ENCODE measurements around the gene RADIL. TPM values are rescaled to one million over a fixed set of nuclear protein-coding genes. Genes with fewer than 3 reads are reported as not detected.
"Not testable (repeated sequence)": the region's sequence is repeated elsewhere in the genome, so short reads cannot be mapped to it uniquely, and the experiment has no call there.

RADIL gene, protein sequence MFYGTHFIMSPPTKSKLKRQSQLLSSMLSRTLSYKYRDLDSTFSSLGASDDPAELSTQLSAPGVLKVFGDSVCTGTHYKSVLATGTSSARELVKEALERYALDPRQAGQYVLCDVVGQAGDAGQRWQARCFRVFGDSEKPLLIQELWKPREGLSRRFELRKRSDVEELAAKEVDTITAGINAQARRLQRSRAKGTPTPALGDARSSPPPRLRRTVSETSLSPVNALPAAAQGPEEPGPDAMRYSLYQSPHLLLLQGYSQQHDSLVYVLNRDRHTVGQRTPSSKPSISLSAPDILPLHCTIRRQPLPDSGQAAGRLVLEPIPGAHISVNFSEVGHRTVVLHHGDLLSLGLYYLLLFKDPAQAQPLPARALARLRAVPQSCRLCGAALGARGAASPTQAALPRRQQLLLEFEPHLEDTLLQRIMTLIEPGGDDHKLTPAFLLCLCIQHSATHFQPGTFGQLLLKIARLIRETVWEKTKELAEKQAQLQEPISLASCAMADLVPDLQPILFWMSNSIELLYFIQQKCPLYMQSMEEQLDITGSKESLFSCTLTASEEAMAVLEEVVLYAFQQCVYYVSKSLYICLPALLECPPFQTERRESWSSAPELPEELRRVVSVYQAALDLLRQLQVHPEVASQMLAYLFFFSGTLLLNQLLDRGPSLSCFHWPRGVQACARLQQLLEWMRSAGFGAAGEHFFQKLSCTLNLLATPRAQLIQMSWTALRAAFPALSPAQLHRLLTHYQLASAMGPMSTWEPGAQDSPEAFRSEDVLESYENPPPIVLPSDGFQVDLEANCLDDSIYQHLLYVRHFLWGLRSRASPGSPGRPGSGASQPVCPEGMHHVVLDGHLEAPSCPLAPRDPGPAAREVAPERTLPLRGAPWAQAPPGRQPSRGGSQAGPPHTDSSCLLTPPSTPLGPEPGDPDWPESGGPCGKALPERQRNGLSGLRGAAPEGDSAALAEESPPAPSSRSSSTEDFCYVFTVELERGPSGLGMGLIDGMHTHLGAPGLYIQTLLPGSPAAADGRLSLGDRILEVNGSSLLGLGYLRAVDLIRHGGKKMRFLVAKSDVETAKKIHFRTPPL
- 1 to 10 TPM; 1.3 to 2.1 (median 1.7) TPM for polyA plus RNA-seq (ENCODE audit: insufficient read length in 3 of 3)

DNA sequence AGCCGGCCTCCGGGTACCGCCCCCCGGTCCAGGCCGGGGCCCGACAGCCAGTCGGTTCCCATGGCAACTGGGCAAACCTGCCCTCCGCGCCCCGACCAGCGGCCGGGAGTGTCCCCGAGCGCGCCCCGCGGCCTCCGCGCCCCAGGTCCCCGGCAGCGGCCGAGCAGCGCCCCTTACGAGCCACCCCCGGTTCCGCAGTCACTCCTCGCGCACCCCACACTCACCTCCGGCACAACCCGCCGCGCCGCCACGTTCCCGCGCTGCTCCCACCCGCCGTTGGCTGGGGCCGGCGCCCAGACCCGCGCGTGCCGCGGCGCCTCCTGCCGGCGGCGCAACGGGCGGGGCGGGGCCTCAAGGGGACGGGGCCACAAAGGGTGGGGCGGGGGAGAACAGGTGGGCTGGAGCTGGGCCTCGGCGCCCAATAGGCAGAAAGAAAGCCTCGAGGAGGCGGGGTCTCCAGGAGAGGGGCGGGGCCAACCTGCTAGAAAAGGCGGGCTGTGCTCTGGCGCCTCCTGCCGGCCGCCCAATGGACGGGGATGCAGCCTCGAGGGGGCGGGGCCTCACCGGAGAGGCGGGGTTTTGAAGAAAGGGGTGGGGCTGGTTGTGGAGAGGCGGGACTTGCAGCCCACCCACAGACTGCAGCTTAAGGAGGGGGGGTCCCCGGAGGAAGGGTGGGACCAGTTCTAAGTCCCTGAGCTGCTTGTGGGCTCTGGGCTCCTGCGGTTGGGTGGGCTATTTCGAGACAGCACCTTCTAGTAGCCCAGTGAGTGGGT, at the start of gene RADIL:
TSS of gene RADIL (minus strand) at position 345 of the 773 bp plus-strand sequence. CDS start 5,577 bp downstream, outside the sequence.
- DNase-seq (ENCODE audit: low read depth in 3 of 3, low spot score in 2 of 3): peak in 2 of 3 donors; percentile 68 to 69

DNA sequence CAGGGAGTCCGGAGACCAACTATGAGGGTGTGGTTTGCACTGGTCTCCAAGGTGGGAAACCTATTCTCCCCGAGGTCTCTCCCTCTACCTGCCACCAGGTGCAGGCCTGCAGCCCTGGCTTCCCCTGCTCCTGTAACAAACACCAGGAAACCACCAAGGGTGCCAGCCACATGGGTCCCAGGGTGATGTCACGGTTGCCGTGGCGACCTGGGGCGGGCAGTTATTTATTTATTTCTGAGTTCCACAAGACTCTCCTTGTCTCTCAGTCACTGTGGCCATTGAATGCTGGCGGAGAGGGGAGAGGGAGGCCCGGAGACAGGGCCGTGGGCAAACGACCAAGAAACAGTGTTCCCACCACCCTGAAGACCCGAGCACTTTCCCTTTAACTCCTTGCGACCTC, 48.4 kb upstream of the RADIL start:
- DNase-seq (ENCODE audit: low read depth in 3 of 3, low spot score in 2 of 3): peak in 1 of 3 donors; percentile 2

DNA sequence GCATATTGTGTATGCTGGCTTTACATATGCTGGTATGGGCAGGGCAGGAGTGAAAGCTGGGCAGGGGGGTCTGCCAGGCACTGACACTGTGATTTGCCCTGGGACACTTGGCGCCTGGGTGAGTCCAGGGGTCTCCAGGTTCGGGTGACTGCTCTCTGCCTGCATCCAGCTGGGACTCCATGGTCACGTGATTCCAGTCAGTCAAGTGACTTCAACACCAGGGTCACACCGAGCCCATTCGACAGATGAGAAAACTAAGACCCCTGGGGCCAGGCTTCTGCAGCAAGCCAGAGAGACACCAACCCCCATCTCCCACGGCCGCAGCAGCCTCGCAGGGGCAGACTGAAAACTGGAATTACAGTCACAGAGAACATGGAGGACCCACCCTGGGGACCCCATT, 45.5 kb upstream of the RADIL start:
- no peak for DNase-seq (ENCODE audit: low read depth in 3 of 3, low spot score in 2 of 3)

DNA sequence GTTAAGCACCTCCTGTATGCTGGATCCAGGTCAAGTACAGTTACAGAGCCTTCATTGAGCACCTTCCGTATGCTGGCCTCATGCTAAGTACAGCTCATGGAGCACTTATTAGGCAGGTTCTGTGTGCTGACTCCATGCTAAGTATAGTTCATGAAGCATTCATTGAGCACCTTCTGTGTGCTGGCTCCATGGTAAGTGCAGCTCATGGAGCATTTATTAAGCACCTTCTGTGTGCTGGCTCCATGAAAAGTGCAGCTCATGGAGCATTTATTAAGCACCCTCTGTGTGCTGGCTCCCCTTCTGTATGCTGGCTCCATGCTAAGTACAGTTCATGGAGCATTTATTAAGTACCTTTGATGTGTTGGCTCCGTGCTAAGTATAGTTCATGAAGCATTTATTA, 44.9 kb upstream of the RADIL start:
- no peak for DNase-seq (ENCODE audit: low read depth in 3 of 3, low spot score in 2 of 3)

DNA sequence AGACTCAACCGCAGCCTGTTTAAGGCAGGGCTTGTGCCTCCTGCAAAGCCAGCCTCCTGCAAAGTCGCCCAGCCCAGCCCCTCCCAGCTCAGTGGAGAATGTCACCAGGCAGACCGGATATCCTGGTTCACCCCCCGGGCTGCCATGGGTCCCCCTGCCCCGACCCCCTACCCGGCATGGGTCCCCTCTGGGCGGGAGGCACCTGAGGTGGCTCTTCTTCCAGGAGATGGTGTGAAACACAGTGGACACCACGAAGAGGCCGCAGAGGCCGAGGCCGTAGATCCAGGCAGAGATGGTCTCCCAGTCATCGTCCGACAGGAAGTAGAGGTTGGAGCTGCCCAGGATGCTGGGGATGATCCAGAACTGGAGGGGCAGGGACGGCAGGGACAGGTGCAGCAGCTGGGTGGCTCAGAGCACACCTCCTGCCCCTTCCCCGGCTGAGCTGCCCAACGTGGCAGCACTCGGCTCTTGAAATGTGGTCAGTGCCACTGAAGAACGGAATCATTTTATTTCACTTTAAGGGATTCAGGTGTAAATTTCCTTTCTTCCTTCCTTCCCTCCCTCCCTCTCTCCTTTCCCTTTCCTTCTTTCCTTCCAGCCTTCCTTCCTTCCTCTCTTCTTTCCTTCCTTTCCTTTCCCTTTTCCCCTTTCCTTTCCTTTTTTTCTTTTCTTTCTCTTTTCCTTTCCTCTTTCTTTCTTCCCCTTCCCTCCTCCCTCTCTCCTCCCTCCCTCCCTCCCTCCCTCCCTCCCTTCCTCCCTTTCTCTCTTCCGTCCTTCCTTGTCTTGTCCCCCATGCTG, 36.7 kb upstream of the RADIL start:
- DNase-seq (ENCODE audit: low read depth in 3 of 3, low spot score in 2 of 3): no peak

DNA sequence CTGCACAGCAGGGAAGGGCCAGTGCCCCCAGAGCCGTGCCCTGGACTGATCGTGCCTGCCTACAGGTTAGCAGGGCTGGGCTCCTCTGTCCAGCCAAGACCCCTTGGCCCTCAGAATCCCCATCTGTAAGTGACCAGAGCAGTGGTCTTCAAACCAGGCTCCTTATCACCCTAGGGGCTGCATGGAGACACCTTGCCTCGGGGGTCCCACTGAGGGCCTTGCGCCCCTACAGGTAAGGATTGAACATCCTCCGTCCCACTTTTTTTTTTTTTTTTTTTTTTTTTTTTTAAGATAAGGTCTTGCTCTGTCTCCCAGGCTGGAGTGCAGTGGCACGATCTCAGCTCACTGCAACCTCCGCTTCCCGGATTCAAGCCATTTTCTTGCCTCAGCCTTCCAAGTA, 32.6 kb upstream of the RADIL start:
- DNase-seq (ENCODE audit: low read depth in 3 of 3, low spot score in 2 of 3): no peak

DNA sequence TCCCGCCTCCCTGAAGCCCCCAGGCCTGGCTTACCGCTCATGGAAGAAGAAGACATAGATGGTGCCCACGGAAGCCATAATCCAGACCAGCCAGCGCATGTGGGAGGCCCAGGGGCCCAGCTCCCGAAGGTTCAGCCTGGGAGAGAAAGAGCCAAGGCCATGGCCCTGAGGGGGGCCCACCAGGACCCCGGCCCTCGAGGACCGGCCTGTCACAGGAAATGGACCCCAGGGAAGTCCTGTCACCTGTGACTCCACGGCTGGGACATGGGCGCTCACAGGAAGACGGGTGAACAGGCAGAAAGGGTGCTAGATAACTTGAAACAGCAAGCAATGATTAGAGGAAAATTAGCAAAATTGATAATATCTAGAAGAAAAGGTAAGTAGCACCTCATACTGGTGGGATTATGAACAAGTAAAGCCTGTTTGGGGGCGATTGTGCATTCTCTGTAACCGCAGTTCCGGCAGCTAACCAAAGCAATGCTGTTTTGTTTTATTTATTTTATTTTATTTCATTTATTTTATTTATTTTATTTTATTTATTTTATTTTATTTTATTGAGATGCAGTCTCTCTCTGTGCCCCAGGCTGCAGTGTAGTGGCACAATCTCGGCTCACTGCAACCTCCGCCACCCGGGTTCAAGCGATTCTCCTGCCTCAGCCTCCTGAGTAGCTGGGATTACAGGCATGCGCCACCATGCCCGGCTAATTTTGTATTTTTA, 27.8 kb upstream of the RADIL start:
- DNase-seq (ENCODE audit: low read depth in 3 of 3, low spot score in 2 of 3): no peak

DNA sequence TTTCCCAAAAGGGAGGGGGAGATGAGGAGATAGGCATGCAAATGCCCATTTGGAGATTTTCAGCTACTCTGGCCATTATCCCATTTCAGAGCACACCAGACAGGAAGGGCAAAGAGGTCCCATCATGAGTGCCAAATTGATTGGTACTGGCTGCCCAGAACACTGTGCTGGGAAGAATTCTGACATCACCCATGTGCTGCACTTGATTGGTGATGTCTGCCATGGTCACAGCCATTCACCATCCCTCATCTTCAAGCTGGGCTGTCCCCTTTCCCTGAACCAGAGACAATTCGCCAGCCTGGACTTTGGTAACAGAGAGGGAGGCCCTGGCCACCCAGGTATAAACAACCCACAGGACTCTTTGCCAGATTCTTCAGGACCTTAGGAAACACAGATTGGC, 23.2 kb upstream of the RADIL start:
- no peak for DNase-seq (ENCODE audit: low read depth in 3 of 3, low spot score in 2 of 3)

DNA sequence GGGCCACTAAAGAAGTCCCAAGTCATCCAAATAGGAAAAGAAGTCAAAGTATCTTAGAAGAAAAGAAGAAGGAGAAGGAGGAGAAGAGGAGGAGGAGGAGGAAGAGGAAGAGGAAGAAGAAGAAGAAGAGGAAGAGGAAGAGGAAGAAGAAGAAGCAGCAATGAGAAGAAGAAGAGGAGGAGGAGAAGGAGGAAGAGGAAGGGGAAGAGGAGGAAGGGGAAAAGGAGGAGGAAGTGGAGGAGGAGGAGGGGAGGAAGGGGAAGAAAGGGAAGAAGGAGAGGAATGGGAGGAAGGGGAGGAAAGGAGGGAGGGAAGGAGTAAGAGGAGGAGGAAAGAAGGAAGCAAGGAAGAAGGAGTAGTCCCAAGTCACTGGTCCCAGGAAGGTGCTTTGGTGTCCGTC, 21.7 kb upstream of the RADIL start:
- DNase-seq (ENCODE audit: low read depth in 3 of 3, low spot score in 2 of 3): no peak

DNA sequence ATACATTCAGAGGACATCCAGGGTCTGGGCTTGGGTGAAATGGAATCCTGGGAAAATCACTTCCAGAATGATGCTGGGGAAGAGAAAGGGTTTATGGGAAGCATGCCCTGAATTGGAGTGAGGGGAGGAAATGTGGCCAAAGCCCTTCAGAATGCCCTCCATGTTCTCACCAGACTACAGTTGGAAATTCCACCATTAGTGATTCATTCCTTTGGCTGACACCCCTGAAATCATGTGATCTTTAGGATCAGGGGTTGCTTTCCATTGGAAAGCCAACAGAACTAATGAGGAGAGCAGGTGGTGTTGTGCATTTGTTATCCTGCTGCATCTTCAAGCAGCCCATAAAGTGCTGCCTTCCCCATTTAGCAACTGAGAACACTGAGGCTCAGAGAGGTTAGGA, 20.8 kb upstream of the RADIL start:
- DNase-seq (ENCODE audit: low read depth in 3 of 3, low spot score in 2 of 3): no peak

DNA sequence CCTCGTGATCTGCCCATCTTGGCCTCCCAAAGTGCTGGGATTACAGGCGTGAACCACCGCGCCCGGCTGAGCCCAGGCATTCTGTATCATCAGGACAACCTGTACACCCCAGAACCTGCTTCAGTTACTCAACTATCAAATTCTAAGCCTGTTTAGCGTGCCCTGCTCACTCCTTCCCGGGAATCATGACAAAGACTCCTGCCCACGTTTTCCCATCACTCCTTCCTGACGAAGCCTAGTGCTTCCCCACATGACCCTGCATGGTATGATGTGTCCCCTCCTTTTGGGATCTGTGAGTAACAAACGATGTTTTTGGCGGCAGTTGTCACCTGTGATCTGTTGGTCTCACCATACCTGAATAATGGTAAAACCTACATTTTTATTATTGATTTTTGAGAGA, 12.2 kb upstream of the RADIL start:
- no peak for DNase-seq (ENCODE audit: low read depth in 3 of 3, low spot score in 2 of 3)

DNA sequence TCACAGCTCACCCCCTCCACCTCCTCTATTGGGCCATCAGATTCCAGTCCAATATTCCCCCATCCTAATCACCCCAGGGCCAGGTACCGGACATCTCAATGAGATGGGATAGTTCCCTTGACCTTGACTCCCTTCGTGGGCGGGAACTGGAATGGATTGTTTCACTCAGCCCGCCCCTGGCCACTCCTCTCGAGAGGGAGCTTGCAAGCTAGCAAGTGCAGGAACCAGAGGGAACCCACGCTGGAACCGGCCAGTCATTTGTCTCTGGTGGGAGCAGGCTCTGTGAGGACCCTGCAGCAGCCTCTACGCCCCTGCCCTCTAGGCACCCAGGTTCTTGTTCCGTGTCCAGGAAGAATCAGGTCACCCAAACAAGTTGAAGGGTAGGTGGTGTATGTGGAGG, 11.0 kb upstream of the RADIL start:
- DNase-seq (ENCODE audit: low read depth in 3 of 3, low spot score in 2 of 3): no peak

DNA sequence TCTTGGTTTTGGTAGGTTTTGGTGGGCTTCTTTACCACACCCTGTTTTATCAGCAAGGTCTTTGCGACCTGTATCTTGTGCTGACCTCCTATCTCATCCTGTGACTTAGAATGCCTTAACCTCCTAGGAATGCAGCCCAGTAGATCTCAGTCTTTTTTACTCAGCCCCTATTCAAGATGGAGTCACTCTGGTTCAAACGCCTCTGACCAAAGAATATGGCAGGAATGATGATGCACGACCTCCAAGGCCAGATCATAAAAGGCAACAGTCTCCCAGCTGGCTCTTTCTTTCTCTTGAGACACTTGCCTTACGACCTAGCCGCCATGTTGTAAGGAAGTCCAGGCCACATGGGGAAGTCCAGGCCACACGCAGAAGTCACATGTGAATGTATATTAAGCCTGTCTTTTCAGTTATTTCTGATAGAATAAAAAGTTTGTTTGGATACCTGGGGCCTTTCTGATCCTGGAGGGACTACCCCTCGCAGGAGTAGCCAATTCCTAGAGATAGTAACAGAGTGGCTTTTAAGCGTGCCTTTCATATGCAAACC, 10.5 kb upstream of the RADIL start:
- DNase-seq (ENCODE audit: low read depth in 3 of 3, low spot score in 2 of 3): no peak

DNA sequence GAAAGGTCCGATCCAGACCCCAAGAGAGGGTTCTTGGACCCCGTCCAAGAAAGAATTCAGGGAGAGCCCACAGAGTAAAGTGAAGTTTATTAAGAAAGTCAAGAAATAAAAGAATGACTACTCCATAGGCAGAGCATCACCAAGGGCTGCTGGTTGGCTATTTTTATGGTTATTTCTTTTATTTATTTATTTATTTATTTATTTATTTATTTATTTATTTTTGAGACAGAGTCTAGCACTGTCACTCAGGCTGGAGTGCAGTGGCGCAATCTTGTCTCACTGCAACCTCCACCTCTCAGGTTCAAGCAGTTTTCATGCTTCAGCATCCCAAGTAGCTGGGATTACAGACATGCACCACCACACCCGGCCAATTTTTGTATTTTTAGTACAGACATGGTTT, 9.7 kb upstream of the RADIL start:
- DNase-seq (ENCODE audit: low read depth in 3 of 3, low spot score in 2 of 3): not testable (repeated sequence)

DNA sequence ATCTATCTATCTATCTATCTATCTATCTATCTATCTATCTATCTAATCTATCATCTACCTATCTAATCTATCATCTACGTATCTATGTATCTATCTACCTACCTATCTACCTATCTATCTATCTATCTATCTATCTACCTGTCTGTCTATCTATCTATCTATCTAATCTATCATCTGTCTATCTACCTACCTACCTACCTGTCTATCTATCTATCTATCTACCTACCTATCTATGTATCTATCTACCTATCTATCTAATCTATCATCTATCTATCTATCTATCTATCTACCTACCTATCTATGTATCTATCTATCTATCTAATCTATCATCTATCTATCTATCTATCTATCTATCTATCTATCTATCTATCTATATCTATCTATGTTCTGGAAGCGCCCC, 8.0 kb upstream of the RADIL start:
- DNase-seq (ENCODE audit: low read depth in 3 of 3, low spot score in 2 of 3): not testable (repeated sequence)

DNA sequence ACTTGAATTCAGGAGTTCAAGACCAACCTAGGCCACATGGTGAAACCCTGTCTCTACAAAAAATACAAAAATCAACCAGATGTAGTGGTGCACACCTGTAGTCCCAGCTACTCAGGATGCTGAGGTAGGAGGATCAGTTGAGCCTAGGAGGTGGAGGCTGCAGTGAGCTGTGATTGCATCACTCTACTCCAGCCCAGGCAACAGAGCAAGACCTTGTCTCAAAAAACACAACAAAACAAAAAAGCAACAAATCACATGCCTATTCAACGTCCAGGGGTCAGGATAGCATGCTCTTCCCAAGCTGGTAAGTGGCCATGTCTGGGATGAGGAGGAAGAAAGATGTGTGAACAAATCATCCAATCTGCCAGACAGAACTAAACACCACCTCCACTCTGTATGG, 6.2 kb upstream of the RADIL start:
- DNase-seq (ENCODE audit: low read depth in 3 of 3, low spot score in 2 of 3): no peak

DNA sequence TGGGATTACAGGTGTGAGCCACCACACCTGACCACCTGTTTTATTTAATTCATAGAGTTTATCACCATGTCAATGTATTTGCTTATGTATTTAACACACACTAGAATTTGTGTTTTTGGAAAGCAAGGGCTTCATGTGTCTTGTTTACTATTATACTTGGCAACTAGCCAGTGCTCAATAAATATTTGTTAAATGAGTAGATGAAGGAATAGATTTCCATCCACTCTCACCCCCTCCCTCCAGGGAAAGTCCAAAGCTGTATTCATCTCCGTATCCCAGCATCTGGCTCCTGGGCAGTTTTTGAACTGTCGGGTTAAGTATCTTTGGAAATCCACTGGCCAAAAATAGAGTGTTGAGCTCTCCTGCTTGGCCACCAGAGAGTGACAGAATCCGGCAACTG, 4.6 kb upstream of the RADIL start:
- no peak for DNase-seq (ENCODE audit: low read depth in 3 of 3, low spot score in 2 of 3)

DNA sequence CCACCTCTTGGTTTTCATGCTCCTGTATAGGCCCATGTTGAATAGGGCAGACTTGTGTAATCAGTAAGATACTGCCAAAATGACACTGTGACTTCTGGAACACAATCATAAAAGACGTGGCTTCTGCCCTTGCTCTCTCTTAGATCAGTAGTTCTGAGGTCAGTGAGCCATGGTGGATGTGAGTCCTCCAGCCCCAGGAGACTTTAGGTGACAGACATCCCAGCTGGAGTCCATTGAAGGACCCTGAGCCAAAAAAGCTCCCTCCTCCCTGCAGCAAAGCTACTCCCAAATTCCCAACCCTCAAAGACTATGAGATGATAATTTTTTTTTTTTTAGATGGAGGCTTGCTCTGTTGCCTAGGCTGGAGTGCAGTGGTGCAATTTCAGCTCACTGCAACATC, 3.2 kb upstream of the RADIL start:
- no peak for DNase-seq (ENCODE audit: low read depth in 3 of 3, low spot score in 2 of 3)

DNA sequence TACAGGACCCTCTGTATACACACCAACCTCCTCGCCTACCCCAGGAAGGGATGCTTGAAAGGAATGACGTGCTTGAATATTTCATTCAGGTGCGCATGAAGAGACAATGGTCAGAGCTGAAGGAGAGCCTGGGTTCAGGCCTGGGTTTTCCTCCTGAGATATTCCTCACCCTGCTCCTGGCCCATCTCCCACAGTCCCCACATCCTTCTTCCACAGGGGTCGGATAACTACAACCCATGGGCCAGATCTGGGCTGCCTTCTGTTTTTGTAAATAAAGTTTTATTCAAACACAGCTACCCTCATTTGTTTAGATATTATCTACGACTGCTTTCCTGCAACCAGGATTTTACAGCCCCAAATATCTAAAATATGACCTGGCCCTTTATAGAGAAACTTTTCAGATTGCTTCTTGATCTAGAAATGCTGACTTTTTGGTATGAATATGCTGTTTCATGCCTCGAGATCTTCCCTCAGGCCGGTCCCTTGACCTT, 1.8 kb upstream of the RADIL start:
- DNase-seq (ENCODE audit: low read depth in 3 of 3, low spot score in 2 of 3): no peak
